K562 (cell line): ENCODE results near the gene FOXN3. TPM values are rescaled to one million over a fixed set of nuclear protein-coding genes. Genes with fewer than 3 reads are reported as not detected.

Experiments used
- ATAC-seq: fragments of 200-7000 bp; cut with Tn5 transposase; 3 replicates; pipeline ENCODE4 v1.9.1; 2020; ENCODE audit warnings: moderate library complexity
- BruUV-seq: library from RNA; stranded (reverse); fragments of 400-500 nt; replicated peaks from 2 replicates; lab custom pipeline; 2021; lab: Mats Ljungman, UMichigan
- CTCF ChIA-PET: fragments of 300-600 bp; formaldehyde crosslinking; extraction: SDS; loops from one replicate; lab custom pipeline; 2021; ENCODE audit warnings: low intra/inter-chr PET ratio; lab: Yijun Ruan, JAX
- POLR2A ChIA-PET: fragments of 300-600, 350-650 bp; sonication (Branson Sonifier 250); formaldehyde crosslinking; extraction: SDS; loops from one replicate; lab custom pipeline; 2021; ENCODE audit warnings: antibody characterized with exemption, inconsistent platforms; lab: Yijun Ruan, JAX
- DNase-seq, 4 experiments: peaks; one replicate each; pipeline versions ENCODE4 v3.0.0 to v3.0.0-alpha.2; 2011 to 2018; ENCODE audit warnings: low spot score in 3 of 4, mixed read lengths in 3 of 4; ENCODE audit errors: extremely low read depth in 1 of 4
- FAIRE-seq: peaks from 2 replicates; lab custom pipeline; 2011; peaks lifted over from hg19 to GRCh38; lab: Jason Lieb, UNC
- H2AFZ ChIP-seq: 2 replicates; pipeline ENCODE4 v1.6.0; 2011; ENCODE audit warnings: low read depth, low read length, control low read depth, inconsistent platforms
- H3K27ac ChIP-seq: fragments of 200-600 bp; 3 replicates; pipeline ENCODE4 v1.8.0; 2011; ENCODE audit warnings: low read depth, mild to moderate bottlenecking, control low read depth, inconsistent platforms, low read length, moderate library complexity, mixed read lengths; ENCODE audit errors: extremely low read depth
- H3K27me3 ChIP-seq, 2 experiments: fragments of 300-600 bp in 1 of 2; 2 replicates in 1 of 2; 3 replicates in 1 of 2; pipeline versions ENCODE4 v1.6.0 to v1.8.0; 2011; ENCODE audit warnings: inconsistent platforms in 2 of 2, low read length in 2 of 2, mild to moderate bottlenecking in 1 of 2, mixed read lengths in 1 of 2, moderate library complexity in 1 of 2; ENCODE audit not compliant: control insufficient read depth in 2 of 2, insufficient read depth in 2 of 2
- H3K36me3 ChIP-seq: fragments of 300-600 bp; 3 replicates; pipeline ENCODE4 v1.8.0; 2011; ENCODE audit warnings: mild to moderate bottlenecking, low read length, inconsistent platforms; ENCODE audit not compliant: control insufficient read depth, insufficient read depth
- H3K4me1 ChIP-seq, 2 experiments: fragments of 200-600 bp in 1 of 2; replicated peaks in 1 of 2; 2 replicates in 1 of 2; 3 replicates in 1 of 2; pipeline versions ENCODE4 v1.5.1 to v1.8.0; 2011; ENCODE audit warnings: inconsistent platforms in 2 of 2, low read length in 2 of 2, mild to moderate bottlenecking in 1 of 2, mixed read lengths in 1 of 2, moderate library complexity in 1 of 2; ENCODE audit not compliant: control insufficient read depth in 2 of 2, insufficient read depth in 2 of 2
- H3K4me2 ChIP-seq: 2 replicates; pipeline ENCODE4 v1.6.1; 2011; ENCODE audit warnings: low read length, control low read depth, inconsistent platforms, mixed read lengths; ENCODE audit not compliant: insufficient read depth
- H3K4me3 ChIP-seq: fragments of 200-600 bp; sonication (generic), shearing (Covaris generic); 2 replicates; pipeline ENCODE4 v1.5.1; 2016; ENCODE audit warnings: control low read depth, inconsistent platforms
- H3K79me2 ChIP-seq: fragments of 200-600 bp; 3 replicates; pipeline ENCODE4 v1.8.0; 2011; ENCODE audit warnings: low read length, inconsistent platforms; ENCODE audit not compliant: control insufficient read depth, insufficient read depth
- H3K9ac ChIP-seq, 2 experiments: 2 replicates each; pipeline versions ENCODE4 v1.6.0 to v1.6.1; 2011; ENCODE audit warnings: low read depth in 2 of 2, low read length in 2 of 2, control low read depth in 1 of 2, inconsistent platforms in 1 of 2, mild to moderate bottlenecking in 1 of 2, mixed read lengths in 1 of 2; ENCODE audit not compliant: insufficient read depth in 1 of 2
- H3K9me1 ChIP-seq: one replicate; pipeline ENCODE4 v1.6.0; 2011; ENCODE audit warnings: inconsistent platforms, mild to moderate bottlenecking, low read length, moderate library complexity; ENCODE audit not compliant: control insufficient read depth, insufficient read depth
- H3K9me3 ChIP-seq: replicated peaks from 2 replicates; pipeline ENCODE4 v1.5.1; 2011; ENCODE audit warnings: low read depth, low read length, inconsistent platforms; ENCODE audit not compliant: control insufficient read depth, insufficient read depth
- H4K20me1 ChIP-seq: replicated peaks from 2 replicates; pipeline ENCODE4 v1.6.1; 2011; ENCODE audit warnings: low read length, inconsistent platforms, mixed read lengths; ENCODE audit not compliant: control insufficient read depth, insufficient read depth
- CHD4 ChIP-seq: fragments of 200-600 bp; sonication (generic); IDR thresholded peaks from 3 replicates; pipeline ENCODE4 v1.6.1; 2012; ENCODE audit warnings: low read depth, mild to moderate bottlenecking, mixed read lengths, low read length, inconsistent platforms; ENCODE audit not compliant: insufficient read depth, insufficient replicate concordance, poor library complexity, severe bottlenecking
- HMGXB4 ChIP-seq: sonication (generic); formaldehyde crosslinking; IDR thresholded peaks from 2 replicates; pipeline ENCODE4 v1.8.1; 2023; ENCODE audit warnings: mild to moderate bottlenecking, missing genetic modification reagents
- KDM1A ChIP-seq, 2 experiments: fragments of 450-650 bp; IDR thresholded peaks; 2 replicates each; pipeline ENCODE4 v1.6.1; 2016; ENCODE audit warnings: mild to moderate bottlenecking in 2 of 2
- ZBTB40 ChIP-seq, 2 experiments: fragments of 450-650 bp in 1 of 2; sonication (generic) in 1 of 2; formaldehyde crosslinking in 1 of 2; IDR thresholded peaks; 2 replicates each; pipeline versions ENCODE4 v1.7.1 to v1.9.0; 2016 to 2022; ENCODE audit warnings: inconsistent platforms in 1 of 2, mild to moderate bottlenecking in 1 of 2, missing genetic modification reagents in 1 of 2
- ZNF280B ChIP-seq: fragments of 250-450 bp; sonication (Bioruptor Pico); IDR thresholded peaks from 2 replicates; pipeline ENCODE4 v1.5.1; 2021; ENCODE audit warnings: mild to moderate bottlenecking
- WGBS: fragments of 100-300 bp; shearing (Covaris generic); methylation state at CpG from one replicate; pipeline ENCODE4 v1.1.6; 2016; ENCODE audit warnings: low coverage, mixed read lengths; ENCODE audit not compliant: insufficient coverage; ENCODE audit errors: missing lambda C conversion rate; 5-methylcytosine and 5-hydroxymethylcytosine counted together
- in situ Hi-C: fragments of 300-500 bp; cut with MboI; formaldehyde crosslinking; loops from 4 replicates; pipeline ENCODE4 v1.15.0; 2018; ENCODE audit warnings: inconsistent platforms, mixed read lengths
- intact Hi-C: fragments of 100-400 bp; cut with micrococcal nuclease; formaldehyde crosslinking; loops from 2 replicates; pipeline ENCODE4 v1.14.2; 2022
- polyA plus RNA-seq, 8 experiments: library from polyadenylated mRNA; depleted of rRNA in 4 of 8; stranded (reverse) in 5 of 8; unstranded in 3 of 8; fragments of >200 nt; fragmentation: Nextera tagmentation in 2 of 8; fragmentation: Illumina TruSeq in 1 of 8; extraction: Ambion mirVana in 2 of 8; extraction: Trizol in 1 of 8; gene quantifications; 2 replicates each; pipeline versions ENCODE4 v1.2.1 to v1.2.3, GENCODE V29; 2011 to 2014; ENCODE audit warnings: inconsistent platforms in 1 of 8, missing spikeins in 1 of 8
- total RNA-seq, 7 experiments: library from RNA; depleted of rRNA in 6 of 7; stranded (reverse); fragments of >200 nt in 6 of 7; fragmentation: Illumina TruSeq in 2 of 7; extraction: Trizol in 2 of 7; gene quantifications; 2 replicates each; pipeline versions ENCODE4 v1.2.1 to v1.2.3, GENCODE V29; 2011 to 2021; ENCODE audit warnings: low replicate concordance in 1 of 7

Gene FOXN3
- total and polyA plus RNA-seq, 9 of the 15 experiments (the other 6 are each of a cell fraction or from before 2014, with no cell fraction given), result 0.07 to 1.3 (median 0.40) TPM

GRCh38 chr14:89397569-89398230 is 19.3 kb downstream of the FOXN3 start:
- Histone ChIP-seq H3K4me2 (no peak overlapping the region), H3K9ac (no peak overlapping the region), H3K9me1 (no peaks in the 10 kb centered on the region), H3K9me3 (no peaks in the 10 kb centered on the region), H4K20me1 (no peaks in the 10 kb centered on the region; the same call in 1 of the 2 replicates), H3K27ac (no peak overlapping the region), H2AFZ (no peak overlapping the region), H3K4me1 (no peaks in the 10 kb centered on the region), H3K36me3 (no peaks in the 10 kb centered on the region), H3K4me3 (no peak overlapping the region), H3K27me3 (peaks cover 0 to 5% of the 10 kb centered on the region in 2 experiments; a peak in 1 of 5 replicates), H3K79me2 (no peaks in the 10 kb centered on the region)
- WGBS, result 0% methylated on average over 3 of the region's 3 CpGs
- DNase-seq (no peak), ATAC-seq (no peak), FAIRE-seq (no peak)
- no peak for TF ChIP-seq HMGXB4 (CRISPR knock-in tag)
- no peak for TF ChIP-seq CHD4
- no peak for TF ChIP-seq ZBTB40 (IDR thresholded peaks at IDR 0.05)
- TF ChIP-seq ZBTB40 (CRISPR knock-in tag; IDR thresholded peaks at IDR 0.05), result no peak
- TF ChIP-seq ZNF280B (CRISPR knock-in tag), result no peak
- TF ChIP-seq KDM1A (IDR thresholded peaks at IDR 0.05), result no peak
- ChIA-PET POLR2A (no interaction called here), CTCF (no interaction called here)
- in situ Hi-C loops, result no loop called here
- no TSS peak for BruUV-seq
- intact Hi-C loops, result no loop called here
